ENCODE measurements around the gene EXOSC3.

Gene EXOSC3

GRCh38 chr9:37796232-37796631 lies 11.4 kb upstream of the EXOSC3 start:
- TF ChIP-seq ZBTB8A (tag by site-specific recombination; IDR thresholded peaks at IDR 0.05) (no peak), ZNF654 (tag by site-specific recombination; IDR thresholded peaks at IDR 0.05; ENCODE audit: low read depth) (no peak), ZNF23 (tag by site-specific recombination; IDR thresholded peaks at IDR 0.05; ENCODE audit: borderline replicate concordance) (no peak)
- TF ChIP-seq, protein P1, sequence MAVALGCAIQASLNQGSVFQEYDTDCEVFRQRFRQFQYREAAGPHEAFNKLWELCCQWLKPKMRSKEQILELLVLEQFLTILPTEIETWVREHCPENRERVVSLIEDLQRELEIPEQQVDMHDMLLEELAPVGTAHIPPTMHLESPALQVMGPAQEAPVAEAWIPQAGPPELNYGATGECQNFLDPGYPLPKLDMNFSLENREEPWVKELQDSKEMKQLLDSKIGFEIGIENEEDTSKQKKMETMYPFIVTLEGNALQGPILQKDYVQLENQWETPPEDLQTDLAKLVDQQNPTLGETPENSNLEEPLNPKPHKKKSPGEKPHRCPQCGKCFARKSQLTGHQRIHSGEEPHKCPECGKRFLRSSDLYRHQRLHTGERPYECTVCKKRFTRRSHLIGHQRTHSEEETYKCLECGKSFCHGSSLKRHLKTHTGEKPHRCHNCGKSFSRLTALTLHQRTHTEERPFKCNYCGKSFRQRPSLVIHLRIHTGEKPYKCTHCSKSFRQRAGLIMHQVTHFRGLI (tag by site-specific recombination; IDR thresholded peaks at IDR 0.05): no peak
- no peaks in the 10 kb centered on the region for H3K4me1 ChIP-seq (ENCODE audit: control insufficient read depth, insufficient read depth, low read length)
- CTCF ChIA-PET: no interaction called here
- no peak overlapping the region for H3K27ac ChIP-seq (ENCODE audit: extremely low read depth, low read depth, low read length)
- no peaks in the 10 kb centered on the region for H3K9me3 ChIP-seq (ENCODE audit: control insufficient read depth, insufficient read depth, low read depth, low read length)
- POLR2A ChIA-PET: no interaction called here
- H3K36me3 ChIP-seq (ENCODE audit: control insufficient read depth in 2 of 2, insufficient read depth in 1 of 2, low read length in 2 of 2): no peaks in the 10 kb centered on the region
- no peak overlapping the region for H3K4me3 ChIP-seq (ENCODE audit: low read depth, low read length)

DNA sequence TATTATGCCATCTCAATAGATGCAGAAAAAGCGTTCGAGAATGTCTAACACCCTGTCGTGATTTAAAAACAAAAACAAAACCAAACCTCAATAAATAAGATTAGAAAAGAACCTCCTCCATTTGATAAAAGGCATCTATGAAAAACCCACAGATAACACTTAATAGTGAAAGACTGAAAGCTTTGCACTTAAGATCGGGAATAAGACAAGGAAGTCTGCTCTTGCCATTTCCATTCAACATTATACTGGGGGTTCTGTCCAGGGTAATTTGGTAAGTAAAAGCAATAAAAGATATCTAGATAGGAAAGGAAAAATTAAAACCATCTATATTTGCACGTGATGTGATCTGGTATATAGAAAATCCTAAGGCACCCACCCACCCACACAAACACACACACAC lies 7.3 kb upstream of the EXOSC3 start:
- no peaks in the 10 kb centered on the region for H3K9me3 ChIP-seq (ENCODE audit: control insufficient read depth, insufficient read depth, low read depth, low read length)
- no peaks in the 10 kb centered on the region for H3K36me3 ChIP-seq (ENCODE audit: control insufficient read depth in 2 of 2, insufficient read depth in 1 of 2, low read length in 2 of 2)
- CTCF ChIA-PET: no interaction called here
- POLR2A ChIA-PET: no interaction called here
- TF ChIP-seq ZNF280C (tag by site-specific recombination; IDR thresholded peaks at IDR 0.05) (no peak), ZNF23 (tag by site-specific recombination; IDR thresholded peaks at IDR 0.05; ENCODE audit: borderline replicate concordance) (no peak), OVOL3 (tag by site-specific recombination; IDR thresholded peaks at IDR 0.05) (no peak), ZNF561 (tag by site-specific recombination; IDR thresholded peaks at IDR 0.05; ENCODE audit: borderline replicate concordance) (no peak), ZNF488 (tag by site-specific recombination; IDR thresholded peaks at IDR 0.05) (no peak), WT1 (tag by site-specific recombination; IDR thresholded peaks at IDR 0.05) (no peak), ZNF121 (tag by site-specific recombination; IDR thresholded peaks at IDR 0.05) (no peak), ZNF350 (tag by site-specific recombination; IDR thresholded peaks at IDR 0.05) (no peak), ZNF140 (tag by site-specific recombination; IDR thresholded peaks at IDR 0.05) (no peak), ZNF600 (tag by site-specific recombination; IDR thresholded peaks at IDR 0.05) (no peak), ZNF16 (tag by site-specific recombination; IDR thresholded peaks at IDR 0.05; ENCODE audit: low read depth) (no peak), GLI2 (tag by site-specific recombination; IDR thresholded peaks at IDR 0.05; ENCODE audit: borderline replicate concordance, low read depth) (no peak), ZNF292 (tag by site-specific recombination; IDR thresholded peaks at IDR 0.05; ENCODE audit: borderline replicate concordance, low read depth) (no peak), KLF17 (tag by site-specific recombination; IDR thresholded peaks at IDR 0.05) (no peak), ZNF664 (tag by site-specific recombination; IDR thresholded peaks at IDR 0.05) (no peak), ZNF76 (tag by site-specific recombination; IDR thresholded peaks at IDR 0.05; ENCODE audit: borderline replicate concordance, low read depth) (no peak), ZNF530 (tag by site-specific recombination; IDR thresholded peaks at IDR 0.05; ENCODE audit: low read depth) (no peak)
- TF ChIP-seq, protein P2, sequence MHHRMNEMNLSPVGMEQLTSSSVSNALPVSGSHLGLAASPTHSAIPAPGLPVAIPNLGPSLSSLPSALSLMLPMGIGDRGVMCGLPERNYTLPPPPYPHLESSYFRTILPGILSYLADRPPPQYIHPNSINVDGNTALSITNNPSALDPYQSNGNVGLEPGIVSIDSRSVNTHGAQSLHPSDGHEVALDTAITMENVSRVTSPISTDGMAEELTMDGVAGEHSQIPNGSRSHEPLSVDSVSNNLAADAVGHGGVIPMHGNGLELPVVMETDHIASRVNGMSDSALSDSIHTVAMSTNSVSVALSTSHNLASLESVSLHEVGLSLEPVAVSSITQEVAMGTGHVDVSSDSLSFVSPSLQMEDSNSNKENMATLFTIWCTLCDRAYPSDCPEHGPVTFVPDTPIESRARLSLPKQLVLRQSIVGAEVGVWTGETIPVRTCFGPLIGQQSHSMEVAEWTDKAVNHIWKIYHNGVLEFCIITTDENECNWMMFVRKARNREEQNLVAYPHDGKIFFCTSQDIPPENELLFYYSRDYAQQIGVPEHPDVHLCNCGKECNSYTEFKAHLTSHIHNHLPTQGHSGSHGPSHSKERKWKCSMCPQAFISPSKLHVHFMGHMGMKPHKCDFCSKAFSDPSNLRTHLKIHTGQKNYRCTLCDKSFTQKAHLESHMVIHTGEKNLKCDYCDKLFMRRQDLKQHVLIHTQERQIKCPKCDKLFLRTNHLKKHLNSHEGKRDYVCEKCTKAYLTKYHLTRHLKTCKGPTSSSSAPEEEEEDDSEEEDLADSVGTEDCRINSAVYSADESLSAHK (tag by site-specific recombination; IDR thresholded peaks at IDR 0.05): no peak
- TF ChIP-seq, protein P3, sequence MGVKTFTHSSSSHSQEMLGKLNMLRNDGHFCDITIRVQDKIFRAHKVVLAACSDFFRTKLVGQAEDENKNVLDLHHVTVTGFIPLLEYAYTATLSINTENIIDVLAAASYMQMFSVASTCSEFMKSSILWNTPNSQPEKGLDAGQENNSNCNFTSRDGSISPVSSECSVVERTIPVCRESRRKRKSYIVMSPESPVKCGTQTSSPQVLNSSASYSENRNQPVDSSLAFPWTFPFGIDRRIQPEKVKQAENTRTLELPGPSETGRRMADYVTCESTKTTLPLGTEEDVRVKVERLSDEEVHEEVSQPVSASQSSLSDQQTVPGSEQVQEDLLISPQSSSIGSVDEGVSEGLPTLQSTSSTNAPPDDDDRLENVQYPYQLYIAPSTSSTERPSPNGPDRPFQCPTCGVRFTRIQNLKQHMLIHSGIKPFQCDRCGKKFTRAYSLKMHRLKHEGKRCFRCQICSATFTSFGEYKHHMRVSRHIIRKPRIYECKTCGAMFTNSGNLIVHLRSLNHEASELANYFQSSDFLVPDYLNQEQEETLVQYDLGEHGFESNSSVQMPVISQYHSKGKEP (tag by site-specific recombination; IDR thresholded peaks at IDR 0.05): no peak
- TF ChIP-seq, protein P4, sequence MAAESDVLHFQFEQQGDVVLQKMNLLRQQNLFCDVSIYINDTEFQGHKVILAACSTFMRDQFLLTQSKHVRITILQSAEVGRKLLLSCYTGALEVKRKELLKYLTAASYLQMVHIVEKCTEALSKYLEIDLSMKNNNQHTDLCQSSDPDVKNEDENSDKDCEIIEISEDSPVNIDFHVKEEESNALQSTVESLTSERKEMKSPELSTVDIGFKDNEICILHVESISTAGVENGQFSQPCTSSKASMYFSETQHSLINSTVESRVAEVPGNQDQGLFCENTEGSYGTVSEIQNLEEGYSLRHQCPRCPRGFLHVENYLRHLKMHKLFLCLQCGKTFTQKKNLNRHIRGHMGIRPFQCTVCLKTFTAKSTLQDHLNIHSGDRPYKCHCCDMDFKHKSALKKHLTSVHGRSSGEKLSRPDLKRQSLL (tag by site-specific recombination; IDR thresholded peaks at IDR 0.05): no peak
- no peaks in the 10 kb centered on the region for H3K4me1 ChIP-seq (ENCODE audit: control insufficient read depth, insufficient read depth, low read length)
- H3K27ac ChIP-seq (ENCODE audit: extremely low read depth, low read depth, low read length): no peak overlapping the region
- H3K4me3 ChIP-seq (ENCODE audit: low read depth, low read length): no peak overlapping the region

Measured in HEK293 (cell line).